ENCODE results near the gene MTHFD2.

MTHFD2 gene

GRCh38 chr2:74253971-74254310 is 55.5 kb downstream of the MTHFD2 start:
- no peak overlapping the region for H3K18ac ChIP-seq (ENCODE audit: low read length)
- H3K4ac ChIP-seq (ENCODE audit: low read length) = no peak overlapping the region
- no peak overlapping the region for H2BK120ac ChIP-seq (ENCODE audit: low read depth, low read length)
- peaks cover 0 to 7% (median 0%) of the 10 kb centered on the region in 3 experiments for H3K27me3 ChIP-seq (ENCODE audit: control insufficient read depth in 3 of 3, insufficient read depth in 3 of 3, low read depth in 1 of 3, low read length in 3 of 3)
- H2BK12ac ChIP-seq (ENCODE audit: low read length) = no peak overlapping the region
- DNase-seq (ENCODE audit: low spot score) = no peak
- H4K8ac ChIP-seq (ENCODE audit: low read depth, low read length) = no peak overlapping the region
- H3K79me1 ChIP-seq (ENCODE audit: low read depth, low read length) = no peaks in the 10 kb centered on the region
- no peak overlapping the region for H2BK5ac ChIP-seq (ENCODE audit: low read length)
- H3K4me3 ChIP-seq (ENCODE audit: low read length in 2 of 2) = no peak overlapping the region
- H3K27ac ChIP-seq (replicated peaks; ENCODE audit: low read length) = no peak overlapping the region
- no peak overlapping the region for H2BK15ac ChIP-seq (ENCODE audit: low read length)
- no peaks in the 10 kb centered on the region for H3K36me3 ChIP-seq (replicated peaks in 1 of 2; ENCODE audit: control insufficient read depth in 2 of 2, insufficient read depth in 2 of 2, low read length in 2 of 2)
- no peak overlapping the region for H3K4me2 ChIP-seq (ENCODE audit: insufficient read depth, low read length, poor library complexity, severe bottlenecking)
- no peak overlapping the region for H3K14ac ChIP-seq (ENCODE audit: low read length)
- no peak overlapping the region for H3K9ac ChIP-seq (ENCODE audit: low read depth, low read length, poor library complexity)
- no CpG with 5 or more reads among the region's 4 CpGs for WGBS, 2 donors (ENCODE audit: extremely low coverage in 2 of 2, insufficient read length in 2 of 2, insufficient replicate concordance in 1 of 2)
- no peaks in the 10 kb centered on the region for H3K4me1 ChIP-seq (ENCODE audit: control insufficient read depth in 2 of 2, insufficient read depth in 1 of 2, low read depth in 1 of 2, low read length in 2 of 2)
- no peak overlapping the region for H4K91ac ChIP-seq (ENCODE audit: low read depth, low read length, poor library complexity)
- H3K23ac ChIP-seq (ENCODE audit: low read depth, low read length, poor library complexity) = no peak overlapping the region
- no peak overlapping the region for H2AFZ ChIP-seq (ENCODE audit: low read length)
- H3K9me3 ChIP-seq (replicated peaks in 1 of 2; ENCODE audit: control insufficient read depth in 2 of 2, insufficient read depth in 1 of 2, low read depth in 1 of 2, low read length in 2 of 2) = no peaks in the 10 kb centered on the region
- no peak overlapping the region for H2AK5ac ChIP-seq (ENCODE audit: low read depth, low read length)

DNA sequence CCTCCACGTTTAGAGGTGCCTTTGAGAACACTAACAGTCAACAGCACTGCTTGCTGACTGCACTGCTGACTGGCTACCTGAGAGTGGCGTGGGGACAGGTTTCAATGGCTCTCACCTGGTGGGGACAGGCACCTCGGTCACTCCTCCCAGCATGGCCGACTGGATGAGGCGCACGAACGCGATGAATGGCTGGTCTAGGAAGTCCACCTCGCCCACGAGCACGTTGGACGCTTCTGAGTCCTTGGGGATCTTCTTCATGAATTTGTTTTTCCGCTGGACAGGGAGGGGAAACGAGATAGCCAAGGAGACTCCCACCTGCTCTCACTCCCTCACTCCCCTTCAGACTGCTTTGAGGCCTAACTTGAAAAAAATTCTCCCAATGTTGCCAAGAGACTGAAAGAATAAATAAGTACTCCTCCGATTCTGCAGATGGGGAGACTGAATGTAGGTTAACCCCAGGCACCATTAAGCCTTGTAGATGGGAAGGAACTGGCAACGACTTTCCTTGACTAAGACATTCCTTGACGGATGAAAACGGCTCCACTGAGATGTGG is 57.3 kb downstream of the MTHFD2 start:
- H3K9ac ChIP-seq (ENCODE audit: low read depth, low read length, poor library complexity) = no peak overlapping the region
- H2BK5ac ChIP-seq (ENCODE audit: low read length) = no peak overlapping the region
- no peak overlapping the region for H4K91ac ChIP-seq (ENCODE audit: low read depth, low read length, poor library complexity)
- H3K27ac ChIP-seq (replicated peaks; ENCODE audit: low read length) = no peak overlapping the region
- no peaks in the 10 kb centered on the region for H3K4me1 ChIP-seq (ENCODE audit: control insufficient read depth in 2 of 2, insufficient read depth in 1 of 2, low read depth in 1 of 2, low read length in 2 of 2)
- no peak overlapping the region for H2BK120ac ChIP-seq (ENCODE audit: low read depth, low read length)
- no peak overlapping the region for H4K8ac ChIP-seq (ENCODE audit: low read depth, low read length)
- H3K18ac ChIP-seq (ENCODE audit: low read length) = no peak overlapping the region
- H2AK5ac ChIP-seq (ENCODE audit: low read depth, low read length) = no peak overlapping the region
- no peak overlapping the region for H2AFZ ChIP-seq (ENCODE audit: low read length)
- no peak overlapping the region for H2BK15ac ChIP-seq (ENCODE audit: low read length)
- WGBS, 2 donors (ENCODE audit: extremely low coverage in 2 of 2, insufficient read length in 2 of 2, insufficient replicate concordance in 1 of 2) = no CpG with 5 or more reads among the region's 18 CpGs
- no peaks in the 10 kb centered on the region for H3K79me1 ChIP-seq (ENCODE audit: low read depth, low read length)
- H3K4me2 ChIP-seq (ENCODE audit: insufficient read depth, low read length, poor library complexity, severe bottlenecking) = no peak overlapping the region
- no peak overlapping the region for H3K23ac ChIP-seq (ENCODE audit: low read depth, low read length, poor library complexity)
- no peak overlapping the region for H3K14ac ChIP-seq (ENCODE audit: low read length)
- no peak overlapping the region for H2BK12ac ChIP-seq (ENCODE audit: low read length)
- no peak overlapping the region for H3K4me3 ChIP-seq (ENCODE audit: low read length in 2 of 2)
- no peak overlapping the region for H3K4ac ChIP-seq (ENCODE audit: low read length)
- H3K36me3 ChIP-seq (replicated peaks in 1 of 2; ENCODE audit: control insufficient read depth in 2 of 2, insufficient read depth in 2 of 2, low read length in 2 of 2) = no peaks in the 10 kb centered on the region
- DNase-seq (ENCODE audit: low spot score) = no peak
- H3K27me3 ChIP-seq (ENCODE audit: control insufficient read depth in 3 of 3, insufficient read depth in 3 of 3, low read depth in 1 of 3, low read length in 3 of 3) = peaks cover 0 to 10% (median 0%) of the 10 kb centered on the region in 3 experiments
- H3K9me3 ChIP-seq (replicated peaks in 1 of 2; ENCODE audit: control insufficient read depth in 2 of 2, insufficient read depth in 1 of 2, low read depth in 1 of 2, low read length in 2 of 2) = no peaks in the 10 kb centered on the region

GRCh38 chr2:74259191-74259590 is 60.8 kb downstream of the MTHFD2 start:
- H3K9me3 ChIP-seq (replicated peaks in 1 of 2; ENCODE audit: control insufficient read depth in 2 of 2, insufficient read depth in 1 of 2, low read depth in 1 of 2, low read length in 2 of 2) = no peaks in the 10 kb centered on the region
- no peak overlapping the region for H3K4me3 ChIP-seq (ENCODE audit: low read length in 2 of 2)
- H4K8ac ChIP-seq (ENCODE audit: low read depth, low read length) = no peak overlapping the region
- no peak overlapping the region for H3K18ac ChIP-seq (ENCODE audit: low read length)
- H3K4ac ChIP-seq (ENCODE audit: low read length) = no peak overlapping the region
- H2BK12ac ChIP-seq (ENCODE audit: low read length) = no peak overlapping the region
- no peak overlapping the region for H3K14ac ChIP-seq (ENCODE audit: low read length)
- no peak overlapping the region for H4K91ac ChIP-seq (ENCODE audit: low read depth, low read length, poor library complexity)
- no peak overlapping the region for H2BK120ac ChIP-seq (ENCODE audit: low read depth, low read length)
- no peak for DNase-seq (ENCODE audit: low spot score)
- no peak overlapping the region for H3K27ac ChIP-seq (replicated peaks; ENCODE audit: low read length)
- peaks cover 0 to 20% (median 0%) of the 10 kb centered on the region in 3 experiments for H3K27me3 ChIP-seq (ENCODE audit: control insufficient read depth in 3 of 3, insufficient read depth in 3 of 3, low read depth in 1 of 3, low read length in 3 of 3)
- no peak overlapping the region for H3K4me2 ChIP-seq (ENCODE audit: insufficient read depth, low read length, poor library complexity, severe bottlenecking)
- WGBS, 2 donors (ENCODE audit: extremely low coverage in 2 of 2, insufficient read length in 2 of 2, insufficient replicate concordance in 1 of 2) = no CpG with 5 or more reads among the region's 3 CpGs
- no peak overlapping the region for H2BK5ac ChIP-seq (ENCODE audit: low read length)
- H3K79me1 ChIP-seq (ENCODE audit: low read depth, low read length) = no peaks in the 10 kb centered on the region
- H3K4me1 ChIP-seq (ENCODE audit: control insufficient read depth in 2 of 2, insufficient read depth in 1 of 2, low read depth in 1 of 2, low read length in 2 of 2) = peaks cover 0 to 1% of the 10 kb centered on the region in 2 donors
- no peak overlapping the region for H3K23ac ChIP-seq (ENCODE audit: low read depth, low read length, poor library complexity)
- no peak overlapping the region for H2AK5ac ChIP-seq (ENCODE audit: low read depth, low read length)
- no peak overlapping the region for H2BK15ac ChIP-seq (ENCODE audit: low read length)
- H3K36me3 ChIP-seq (replicated peaks in 1 of 2; ENCODE audit: control insufficient read depth in 2 of 2, insufficient read depth in 2 of 2, low read length in 2 of 2) = no peaks in the 10 kb centered on the region
- no peak overlapping the region for H2AFZ ChIP-seq (ENCODE audit: low read length)
- no peak overlapping the region for H3K9ac ChIP-seq (ENCODE audit: low read depth, low read length, poor library complexity)

DNA sequence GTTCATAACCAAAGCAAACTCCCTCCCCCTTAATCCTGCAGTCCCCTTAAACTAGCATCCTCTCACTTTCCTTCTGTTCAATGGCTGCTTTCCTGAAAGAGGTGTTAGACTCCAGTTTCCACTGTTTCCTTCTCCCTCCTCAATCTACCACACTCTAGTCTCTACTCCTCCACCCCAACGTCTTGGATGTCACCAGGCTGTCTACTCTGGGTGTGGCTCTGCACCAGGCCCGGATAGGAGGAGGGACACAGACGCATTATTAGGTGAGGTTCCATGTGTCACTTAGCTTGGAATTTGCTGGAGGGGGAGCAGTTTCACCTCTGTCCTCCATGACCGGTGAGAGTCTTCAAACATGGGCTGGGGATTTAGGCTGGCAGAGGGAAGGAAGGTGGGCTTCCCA is 61.3 kb downstream of the MTHFD2 start:
- H3K4me3 ChIP-seq (ENCODE audit: low read length in 2 of 2) = peak overlapping the region in 1 of 2 donors; percentile 13
- no peak overlapping the region for H3K4me2 ChIP-seq (ENCODE audit: insufficient read depth, low read length, poor library complexity, severe bottlenecking)
- DNase-seq (ENCODE audit: low spot score) = no peak
- H3K36me3 ChIP-seq (replicated peaks in 1 of 2; ENCODE audit: control insufficient read depth in 2 of 2, insufficient read depth in 2 of 2, low read length in 2 of 2) = no peaks in the 10 kb centered on the region
- no peak overlapping the region for H2BK15ac ChIP-seq (ENCODE audit: low read length)
- no peak overlapping the region for H3K4ac ChIP-seq (ENCODE audit: low read length)
- no peak overlapping the region for H3K9ac ChIP-seq (ENCODE audit: low read depth, low read length, poor library complexity)
- peaks cover 0 to 24% (median 0%) of the 10 kb centered on the region in 3 experiments for H3K27me3 ChIP-seq (ENCODE audit: control insufficient read depth in 3 of 3, insufficient read depth in 3 of 3, low read depth in 1 of 3, low read length in 3 of 3)
- no peak overlapping the region for H3K14ac ChIP-seq (ENCODE audit: low read length)
- H3K18ac ChIP-seq (ENCODE audit: low read length) = no peak overlapping the region
- H3K27ac ChIP-seq (replicated peaks; ENCODE audit: low read length) = no peak overlapping the region
- no peak overlapping the region for H3K23ac ChIP-seq (ENCODE audit: low read depth, low read length, poor library complexity)
- H4K8ac ChIP-seq (ENCODE audit: low read depth, low read length) = no peak overlapping the region
- no peak overlapping the region for H2AFZ ChIP-seq (ENCODE audit: low read length)
- WGBS, 2 donors (ENCODE audit: extremely low coverage in 2 of 2, insufficient read length in 2 of 2, insufficient replicate concordance in 1 of 2) = no CpG with 5 or more reads among the region's 4 CpGs
- no peaks in the 10 kb centered on the region for H3K79me1 ChIP-seq (ENCODE audit: low read depth, low read length)
- no peaks in the 10 kb centered on the region for H3K9me3 ChIP-seq (replicated peaks in 1 of 2; ENCODE audit: control insufficient read depth in 2 of 2, insufficient read depth in 1 of 2, low read depth in 1 of 2, low read length in 2 of 2)
- H2BK12ac ChIP-seq (ENCODE audit: low read length) = no peak overlapping the region
- H2BK5ac ChIP-seq (ENCODE audit: low read length) = no peak overlapping the region
- H2BK120ac ChIP-seq (ENCODE audit: low read depth, low read length) = no peak overlapping the region
- no peak overlapping the region for H4K91ac ChIP-seq (ENCODE audit: low read depth, low read length, poor library complexity)
- peaks cover 0 to 1% of the 10 kb centered on the region in 2 donors for H3K4me1 ChIP-seq (ENCODE audit: control insufficient read depth in 2 of 2, insufficient read depth in 1 of 2, low read depth in 1 of 2, low read length in 2 of 2)
- no peak overlapping the region for H2AK5ac ChIP-seq (ENCODE audit: low read depth, low read length)
